Stimulated activated CD8-positive, alpha-beta memory T cell treated with anti-CD3 and anti-CD28 coated beads, Interleukin-7, amount 100 ng/mL, for 24 hours (primary cell): ENCODE results near the gene SOWAHA.

Source experiments
- DNase-seq: peaks from one replicate; pipeline ENCODE4 v3.0.0-alpha.2; 2020; ENCODE audit warnings: low read depth

SOWAHA gene

DNA sequence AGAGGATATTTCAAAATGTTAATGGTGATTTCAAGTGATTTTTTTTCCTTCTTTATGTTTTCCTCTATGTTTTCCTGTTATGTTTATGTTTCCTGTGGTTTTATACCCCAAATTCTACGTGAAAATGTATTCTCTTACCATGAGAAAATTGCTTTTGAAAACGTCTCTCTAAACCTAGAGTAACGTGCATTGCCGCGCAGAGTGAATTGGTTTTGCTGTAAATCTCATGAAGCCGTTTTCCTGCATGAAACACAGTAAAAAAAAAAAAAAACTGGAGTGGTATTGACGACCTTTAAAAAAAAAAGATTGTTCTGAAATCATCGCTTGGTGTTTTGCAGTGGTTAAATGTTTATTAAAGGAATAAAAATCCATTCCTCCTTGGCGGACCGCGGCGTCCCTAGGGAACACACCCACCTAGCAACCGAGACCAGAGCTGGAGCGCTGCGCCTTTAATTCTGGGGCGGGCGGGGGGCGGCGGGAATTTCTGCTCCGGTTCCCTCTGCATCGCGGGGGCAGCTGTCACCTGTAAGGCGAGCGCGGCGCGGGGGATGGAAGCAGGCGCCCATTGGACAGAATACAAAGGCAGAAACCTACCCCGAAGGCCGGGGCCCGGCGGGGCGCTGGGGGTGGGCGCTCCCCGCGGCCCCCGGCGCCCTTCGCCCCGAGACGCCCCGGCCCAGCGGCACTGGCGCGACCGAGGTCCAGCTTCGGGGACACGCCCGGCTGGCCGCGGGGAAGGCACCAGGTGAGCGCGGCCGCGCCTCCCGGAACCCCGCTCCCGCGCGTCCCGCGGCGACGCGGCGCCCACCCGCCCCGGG is at the start of gene SOWAHA:
Gene SOWAHA (plus strand): TSS at position 522 of the 818 bp plus-strand sequence. CDS start 320 bp downstream, outside the sequence.
- DNase-seq, result no peak

DNA sequence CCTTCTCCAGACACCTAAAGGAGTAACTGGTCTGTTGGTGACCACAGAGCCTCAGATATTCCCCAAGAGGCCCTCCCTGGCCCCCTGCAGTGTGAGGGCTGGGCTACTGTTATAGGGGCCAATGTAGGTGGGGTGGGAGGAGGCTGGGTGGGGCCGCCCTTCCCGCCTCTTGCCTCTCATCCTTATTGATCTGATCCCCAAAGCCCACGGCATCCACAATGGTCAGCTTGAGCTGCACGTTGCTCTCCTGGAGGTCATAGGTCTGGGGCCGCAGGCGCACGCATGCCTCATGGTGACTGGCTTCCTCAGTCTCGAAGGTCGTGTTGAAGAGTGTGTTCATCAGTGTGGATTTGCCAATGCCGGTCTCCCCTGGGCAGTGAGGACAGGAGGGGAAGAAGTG is 49.1 kb upstream of the SOWAHA start:
- DNase-seq, result no peak

DNA sequence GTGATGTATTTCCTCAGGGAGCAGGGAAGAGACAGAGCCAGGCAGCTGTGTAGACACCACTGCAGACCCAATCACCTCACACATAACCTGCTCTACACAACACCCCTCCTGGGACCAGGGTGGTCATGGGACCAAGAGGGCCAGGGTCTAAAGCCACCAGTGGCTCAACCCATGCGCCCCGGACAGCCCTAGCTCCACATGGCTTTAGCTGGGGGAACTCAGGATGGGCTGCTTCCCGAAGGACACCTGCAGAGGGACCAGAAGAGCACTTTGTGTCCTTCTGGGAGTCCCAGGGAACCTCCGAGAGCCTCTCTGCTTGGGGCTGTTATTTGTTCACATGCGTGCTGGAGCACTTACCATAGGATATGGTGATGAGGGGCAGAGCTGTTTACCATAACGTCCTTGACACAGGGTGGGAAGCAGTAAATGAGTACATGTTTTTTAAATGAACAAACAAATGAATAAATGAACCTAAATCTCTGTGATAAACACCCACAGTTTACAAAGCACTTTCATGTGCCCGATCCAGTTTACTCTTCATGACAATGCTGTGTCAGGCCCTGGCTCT is 48.3 kb upstream of the SOWAHA start:
- DNase-seq, result no peak

DNA sequence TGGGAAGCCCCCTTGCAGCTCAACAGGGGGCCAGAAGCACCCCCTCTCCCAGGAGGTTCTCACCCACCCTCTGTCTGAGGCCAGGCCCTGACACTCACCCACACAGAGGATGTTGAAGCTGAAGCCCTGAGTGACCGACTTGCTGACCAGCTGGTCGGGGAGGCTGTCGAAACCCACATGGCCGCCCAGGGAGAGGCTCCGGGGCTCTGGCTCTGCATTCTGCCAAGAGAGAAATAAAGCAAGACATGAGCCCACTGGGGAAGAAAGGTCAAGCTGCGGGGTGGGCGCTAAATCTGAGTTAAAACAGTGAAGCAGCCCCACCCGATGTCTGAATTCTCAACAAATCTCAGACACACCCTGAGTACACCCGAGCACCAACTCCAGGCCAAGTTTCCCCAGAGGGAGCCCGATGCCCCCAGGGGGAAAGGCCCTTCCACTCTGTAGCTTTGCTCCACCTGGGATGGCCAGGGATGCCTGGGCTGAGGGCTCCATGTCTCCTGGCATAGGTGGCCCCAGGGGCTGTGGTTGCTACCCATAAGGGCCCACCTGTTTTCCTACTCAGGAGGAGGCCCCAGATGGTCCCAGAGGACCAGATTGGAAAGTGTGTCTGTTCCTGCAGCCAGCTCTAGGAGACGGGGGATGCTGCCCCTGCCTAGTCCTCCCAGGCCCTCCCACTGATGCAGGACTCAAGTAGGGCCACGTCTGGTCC is 47.6 kb upstream of the SOWAHA start:
- no peak for DNase-seq

DNA sequence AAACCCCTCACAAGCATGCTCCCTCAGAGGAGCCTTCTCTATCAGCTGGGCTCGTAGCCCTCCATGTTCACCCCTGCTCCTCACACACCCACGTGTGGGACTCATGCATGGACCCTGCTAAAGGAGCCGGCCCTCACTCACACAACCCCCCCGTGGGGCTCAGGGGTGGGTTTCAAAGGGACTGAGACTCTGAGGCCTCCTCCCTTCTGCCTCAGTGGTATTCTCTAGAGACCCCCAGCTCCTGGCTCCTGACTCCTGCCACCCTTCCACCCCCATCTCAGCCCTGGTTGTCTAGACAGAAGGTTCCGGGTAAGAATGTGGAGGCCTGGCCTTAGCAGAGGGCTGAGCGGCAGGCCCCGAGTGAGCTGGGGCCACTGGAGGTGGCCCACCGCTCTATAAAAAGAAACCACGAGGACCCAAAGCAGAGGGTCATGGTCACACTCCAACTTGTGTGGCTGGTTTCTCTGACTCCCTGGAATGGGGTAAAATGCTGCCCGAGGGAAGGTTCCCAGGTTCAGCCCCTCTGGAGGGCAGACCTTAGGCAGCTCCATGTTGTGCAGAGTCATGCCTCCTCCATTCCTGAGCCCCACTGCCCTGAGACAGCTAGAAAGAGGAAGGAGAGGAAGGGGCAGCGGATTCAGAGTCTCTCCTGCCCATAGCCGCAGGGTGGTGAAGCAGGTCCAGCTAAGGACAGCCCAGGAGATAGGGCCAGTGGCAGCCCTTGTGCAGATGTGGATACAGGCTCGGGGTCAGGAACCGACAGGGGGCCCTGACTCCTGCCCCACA is 46.9 kb upstream of the SOWAHA start:
- DNase-seq, result no peak

DNA sequence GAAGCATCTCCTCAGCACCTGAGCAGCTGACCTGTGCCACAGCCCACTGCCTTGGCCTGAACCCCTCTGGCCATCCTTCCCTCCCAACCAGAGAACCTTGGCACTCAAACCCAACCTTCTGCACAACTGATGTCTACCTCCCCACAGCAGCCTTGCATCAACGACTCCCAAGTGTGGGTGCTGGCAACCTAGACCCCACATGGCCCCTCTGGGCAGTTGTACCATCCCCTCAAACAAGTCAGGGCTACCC is 46.4 kb upstream of the SOWAHA start:
- DNase-seq, result no peak

DNA sequence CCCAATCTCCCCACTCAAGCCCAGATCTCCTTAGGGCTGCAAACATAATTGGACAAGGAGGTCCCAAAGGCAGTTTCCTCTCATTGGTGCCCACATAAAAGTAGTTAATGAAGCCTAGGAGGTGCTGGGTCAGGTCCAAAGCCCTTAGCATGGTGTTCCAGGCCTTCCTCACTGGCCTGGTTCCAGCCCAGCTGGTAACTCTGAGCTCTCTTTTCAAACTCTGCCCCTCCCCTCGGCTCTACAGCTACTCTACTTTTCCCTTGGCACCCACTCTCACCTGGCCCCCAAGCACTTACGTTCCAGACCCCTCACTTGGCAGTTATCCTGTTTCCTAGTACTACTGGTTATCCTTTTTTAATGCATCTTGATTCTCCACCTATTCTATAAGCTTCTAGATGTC is 46.0 kb upstream of the SOWAHA start:
- no peak for DNase-seq

DNA sequence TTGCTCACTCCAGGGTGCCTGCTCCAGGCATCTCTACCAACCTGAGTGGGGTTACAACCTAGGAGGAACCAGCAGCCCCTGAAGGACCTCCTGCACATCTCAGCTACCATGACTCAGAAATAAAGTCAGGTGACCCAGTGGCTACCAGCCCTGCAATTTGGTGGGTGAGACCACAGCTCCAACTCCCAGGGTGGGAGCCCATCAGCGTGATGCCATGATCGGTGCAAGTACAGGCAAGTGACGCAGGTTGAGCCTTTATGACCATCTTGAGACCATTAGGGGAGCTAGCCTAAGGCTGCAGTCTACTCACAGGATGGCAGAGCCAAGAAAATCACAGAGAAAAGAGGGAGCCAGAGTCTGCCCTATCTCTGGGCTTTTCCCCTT is 44.6 kb upstream of the SOWAHA start:
- no peak for DNase-seq

DNA sequence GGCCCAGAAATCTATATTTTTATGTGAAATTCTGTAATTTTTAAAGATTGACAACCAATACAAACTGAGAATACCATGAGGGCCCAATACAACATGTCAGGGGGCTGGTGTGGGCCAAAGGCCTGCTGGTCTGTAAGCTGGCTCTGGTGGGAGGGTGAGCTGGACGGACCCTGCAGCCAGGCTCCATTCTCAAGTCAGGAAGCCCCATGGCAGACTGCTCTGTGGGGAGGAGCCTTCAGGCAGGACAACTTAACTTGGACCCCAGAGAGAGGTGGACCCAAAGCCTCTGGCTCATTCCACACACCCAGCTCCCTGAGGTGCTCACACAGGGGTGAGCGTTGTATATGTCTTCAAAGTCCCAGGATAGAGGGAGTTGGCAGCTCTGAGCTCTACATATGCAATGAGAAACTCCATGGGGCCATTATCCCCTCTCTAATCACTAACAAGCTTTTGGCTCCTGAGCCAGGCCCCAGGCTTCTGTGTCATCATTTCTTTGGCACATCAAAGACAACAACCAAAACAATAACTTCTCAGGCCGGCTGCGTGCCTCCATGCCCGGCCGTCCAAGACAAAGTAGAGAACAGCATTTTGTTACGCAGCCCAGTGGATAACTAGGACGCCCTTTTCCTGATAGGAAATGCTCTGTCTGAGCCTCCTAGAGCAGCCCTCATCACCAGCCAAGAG is 42.5 kb upstream of the SOWAHA start:
- no peak for DNase-seq

DNA sequence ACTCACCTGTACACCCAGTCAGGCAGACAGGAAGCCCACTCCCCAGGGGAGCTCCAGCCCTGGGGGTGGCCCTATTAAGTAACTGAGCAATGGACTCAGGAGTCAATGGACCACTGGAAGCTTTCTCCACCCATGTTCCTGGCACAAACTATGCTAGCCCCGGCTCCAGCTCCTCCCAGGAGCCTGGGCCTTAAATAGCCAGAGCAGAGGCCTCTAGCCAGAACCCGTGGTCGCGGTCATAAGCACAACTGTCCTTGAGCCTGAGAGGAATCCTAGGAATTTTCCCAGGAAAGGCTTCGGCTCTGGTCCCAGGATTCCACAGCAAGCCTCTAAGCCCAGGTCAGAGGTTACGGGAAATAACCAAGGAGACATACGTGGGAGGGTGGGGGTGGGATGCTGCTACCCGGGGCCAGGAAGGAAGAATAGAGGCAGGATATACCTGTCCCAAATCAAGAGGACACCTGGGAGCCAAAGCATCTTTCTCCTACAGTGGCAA is 41.6 kb upstream of the SOWAHA start:
- no peak for DNase-seq

DNA sequence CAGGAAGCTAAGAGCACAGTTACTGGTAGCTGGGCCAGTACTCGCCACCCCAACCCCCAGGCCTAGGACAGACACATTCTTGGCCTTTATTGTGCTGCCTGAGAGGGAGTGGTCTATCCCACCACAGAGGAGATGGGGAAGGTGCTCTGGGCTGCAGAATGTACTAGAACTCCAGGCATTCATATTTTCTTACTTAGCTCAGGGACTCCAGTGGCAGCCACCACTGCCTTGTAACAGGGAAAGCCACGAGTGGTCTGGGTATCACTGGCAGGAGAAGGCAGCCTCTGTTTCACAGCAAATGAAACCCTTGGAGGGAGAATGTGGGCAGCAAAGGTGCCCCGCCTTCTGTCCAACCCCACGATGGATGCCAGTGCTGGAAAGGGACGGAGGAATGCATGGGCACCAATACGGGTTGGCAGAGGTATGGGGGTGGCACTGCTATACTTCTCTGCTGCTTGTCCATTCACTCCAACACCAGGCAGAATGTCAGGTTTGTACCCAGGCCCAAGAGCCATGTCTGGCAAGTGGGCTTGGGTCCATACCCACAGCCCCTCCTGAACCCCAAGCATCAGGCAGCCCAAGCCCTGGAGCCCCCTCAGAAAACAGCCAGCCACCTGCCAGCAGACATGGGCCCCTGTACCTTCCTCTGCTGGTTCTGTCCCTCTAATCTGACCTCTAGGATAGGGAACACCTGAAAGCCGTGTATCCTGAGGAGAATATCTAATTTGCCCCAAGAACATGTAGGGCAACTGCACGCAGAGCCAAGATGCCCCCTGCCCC is 40.6 kb upstream of the SOWAHA start:
- DNase-seq, result no peak

DNA sequence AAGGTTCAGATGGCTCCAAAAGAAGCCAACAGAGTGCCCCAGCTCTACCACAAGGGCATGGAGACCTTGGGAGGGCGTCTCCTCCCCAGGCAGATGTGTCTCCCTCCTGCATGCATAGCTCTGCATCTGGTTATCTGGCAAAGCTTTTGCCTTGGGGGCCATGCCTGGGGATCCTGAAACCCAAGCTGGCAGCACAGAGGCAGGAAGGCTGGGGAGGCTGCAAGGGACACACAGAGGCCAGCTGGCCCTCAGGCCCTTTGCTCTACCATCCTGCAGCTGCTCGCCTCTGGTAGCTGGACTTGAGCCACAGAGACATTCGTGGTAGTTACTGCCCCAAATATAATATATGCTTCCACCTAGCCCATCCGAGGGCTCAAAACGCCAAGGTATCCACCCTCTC is 40.0 kb upstream of the SOWAHA start:
- DNase-seq, result no peak

DNA sequence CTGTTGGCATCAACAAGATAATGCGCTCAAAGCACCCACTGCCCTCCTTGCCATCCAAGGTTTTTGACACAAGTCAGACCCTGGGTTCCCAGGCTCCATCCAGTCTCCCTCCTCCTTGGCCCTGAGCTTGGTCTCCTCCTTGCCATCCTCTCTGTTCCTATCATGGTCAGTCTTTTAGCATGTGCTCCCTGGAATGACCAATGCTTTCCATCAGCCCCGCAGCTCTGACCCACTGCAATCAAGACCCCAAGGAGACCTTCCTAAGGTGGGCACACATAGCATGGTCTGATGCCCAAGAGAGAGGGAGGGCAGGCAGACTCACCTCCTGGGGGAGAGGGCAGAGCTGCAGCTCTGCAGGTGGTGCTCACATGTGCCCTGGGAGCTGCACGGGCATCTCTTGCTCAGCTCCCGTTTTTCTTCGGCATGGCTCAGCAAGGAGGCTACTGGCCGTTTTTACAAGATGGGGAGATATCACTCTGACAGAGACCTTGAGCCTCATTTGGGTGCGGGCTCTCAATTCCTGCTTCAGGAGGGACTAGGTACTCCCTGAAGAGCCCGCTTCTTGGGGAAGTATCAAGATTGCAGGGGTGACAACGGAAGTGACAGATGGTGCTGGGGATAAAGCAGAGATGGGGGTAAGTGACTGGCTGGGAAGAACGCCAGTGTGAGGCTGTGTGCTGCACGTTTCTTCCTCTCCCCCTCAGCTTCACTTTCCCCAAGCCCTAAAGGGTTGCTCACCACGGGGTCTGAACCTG is 39.3 kb upstream of the SOWAHA start:
- DNase-seq, result no peak

DNA sequence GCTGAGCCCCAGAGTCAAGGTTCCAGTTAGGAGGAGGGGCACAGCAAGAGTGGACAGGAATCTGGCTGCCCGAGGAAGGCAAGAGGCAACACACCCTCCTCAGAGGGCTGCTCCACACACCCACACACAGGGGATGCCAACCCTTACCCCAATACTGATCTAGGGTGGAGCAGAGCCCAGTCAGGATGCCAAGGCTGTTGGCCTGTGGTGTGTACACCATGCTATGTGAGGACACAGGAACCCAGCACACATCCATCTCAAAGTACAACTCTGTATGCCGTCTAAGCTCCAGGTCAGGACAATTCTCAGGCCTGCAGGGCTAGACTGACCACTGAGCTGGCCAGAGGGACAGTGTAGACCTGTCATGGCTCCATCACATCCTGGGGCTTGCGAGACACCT is 38.7 kb upstream of the SOWAHA start:
- no peak for DNase-seq

DNA sequence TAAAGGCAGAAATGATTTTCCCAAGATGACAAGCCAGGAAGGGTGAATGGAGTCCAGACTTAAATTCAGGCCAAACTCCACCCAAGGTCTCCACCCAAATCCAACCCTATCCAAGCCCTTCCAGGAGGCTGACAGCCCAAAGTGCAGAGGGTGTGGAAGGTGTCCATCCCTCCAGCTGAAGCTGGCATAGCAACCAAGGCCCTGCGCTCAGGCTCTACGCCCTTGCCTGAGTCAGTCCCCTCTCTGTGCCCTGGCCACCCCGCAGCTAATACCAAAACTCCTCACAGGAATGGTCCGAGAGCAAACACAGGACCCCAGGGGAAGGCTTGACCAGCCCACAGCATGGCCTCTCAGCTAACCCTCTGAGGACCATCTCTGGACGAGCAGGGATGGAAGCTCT is 38.2 kb upstream of the SOWAHA start:
- no peak for DNase-seq

DNA sequence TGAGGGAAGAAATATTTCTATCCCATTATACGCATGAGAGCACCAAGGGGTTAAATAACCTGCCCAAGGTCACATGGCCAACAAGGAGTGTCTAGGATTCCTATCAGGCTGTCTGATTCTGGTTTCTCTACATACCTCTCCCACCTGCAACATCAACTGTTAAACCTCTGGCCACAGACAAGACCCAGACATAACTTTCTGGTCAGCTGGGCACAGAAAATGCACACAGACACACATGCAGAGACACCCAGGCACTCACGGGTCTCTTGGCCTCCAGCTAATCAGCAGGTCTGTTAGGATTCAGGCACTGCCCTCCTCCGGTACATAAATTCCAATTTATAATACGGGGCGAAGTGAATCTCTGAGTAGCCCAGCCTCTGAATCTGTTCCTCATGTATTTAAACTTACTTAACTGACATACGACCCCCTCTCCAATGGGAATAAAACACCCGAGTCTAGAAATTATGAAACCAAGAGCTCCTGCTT is 37.6 kb upstream of the SOWAHA start:
- DNase-seq, result no peak

DNA sequence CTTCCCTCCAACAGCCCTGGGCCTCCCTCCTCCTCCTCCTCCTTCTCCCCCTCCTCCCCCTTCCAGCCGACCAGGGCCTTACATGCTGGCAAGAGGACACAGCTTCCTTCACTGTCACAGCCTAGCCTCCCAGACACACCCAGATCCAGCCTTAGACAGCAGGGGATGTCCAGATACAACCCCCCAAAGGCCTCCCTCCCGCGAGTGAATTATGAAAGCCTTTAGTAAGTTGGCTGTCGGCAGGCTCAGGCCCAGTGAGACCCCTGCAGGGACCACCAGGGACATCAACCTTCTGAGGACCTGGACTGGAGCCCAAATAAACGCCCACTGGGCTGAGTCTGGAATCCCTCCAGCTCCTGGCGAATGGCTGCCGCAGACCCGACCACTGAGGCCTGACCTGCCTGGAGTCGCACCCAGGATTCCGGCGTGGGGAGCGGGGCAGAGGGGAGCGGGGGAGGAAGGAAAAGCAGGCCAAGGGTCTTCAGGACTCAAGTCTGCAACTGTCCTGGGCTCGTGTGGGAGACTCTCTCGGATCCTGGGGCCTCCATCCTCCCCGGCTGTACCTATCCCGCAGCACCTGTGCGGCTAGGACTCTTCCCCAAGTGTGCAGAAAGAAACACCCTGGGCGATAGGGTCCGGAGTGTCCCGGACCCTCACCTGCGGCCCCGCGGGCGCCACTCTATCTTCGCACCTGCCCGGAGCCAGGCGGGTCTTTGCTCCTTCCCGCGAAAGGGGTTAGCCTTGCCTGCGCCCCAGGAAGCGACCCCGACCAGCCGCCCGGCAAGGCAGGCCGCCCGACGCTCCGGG is 36.8 kb upstream of the SOWAHA start:
- no peak for DNase-seq

DNA sequence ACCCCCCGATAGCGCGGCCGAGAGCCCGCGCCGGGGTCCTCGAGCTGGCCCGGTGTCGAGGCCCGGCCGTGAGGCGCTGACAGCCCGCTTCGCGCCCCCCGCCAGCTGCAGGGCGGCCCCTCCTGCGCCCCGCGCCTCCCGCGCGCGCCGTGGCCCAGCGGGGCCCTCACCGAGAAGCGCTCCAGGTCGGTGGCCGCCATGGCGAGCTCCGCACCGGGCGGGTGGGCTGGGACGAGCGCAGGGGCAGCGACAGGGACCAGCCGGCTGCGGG is 36.2 kb upstream of the SOWAHA start:
- no peak for DNase-seq

DNA sequence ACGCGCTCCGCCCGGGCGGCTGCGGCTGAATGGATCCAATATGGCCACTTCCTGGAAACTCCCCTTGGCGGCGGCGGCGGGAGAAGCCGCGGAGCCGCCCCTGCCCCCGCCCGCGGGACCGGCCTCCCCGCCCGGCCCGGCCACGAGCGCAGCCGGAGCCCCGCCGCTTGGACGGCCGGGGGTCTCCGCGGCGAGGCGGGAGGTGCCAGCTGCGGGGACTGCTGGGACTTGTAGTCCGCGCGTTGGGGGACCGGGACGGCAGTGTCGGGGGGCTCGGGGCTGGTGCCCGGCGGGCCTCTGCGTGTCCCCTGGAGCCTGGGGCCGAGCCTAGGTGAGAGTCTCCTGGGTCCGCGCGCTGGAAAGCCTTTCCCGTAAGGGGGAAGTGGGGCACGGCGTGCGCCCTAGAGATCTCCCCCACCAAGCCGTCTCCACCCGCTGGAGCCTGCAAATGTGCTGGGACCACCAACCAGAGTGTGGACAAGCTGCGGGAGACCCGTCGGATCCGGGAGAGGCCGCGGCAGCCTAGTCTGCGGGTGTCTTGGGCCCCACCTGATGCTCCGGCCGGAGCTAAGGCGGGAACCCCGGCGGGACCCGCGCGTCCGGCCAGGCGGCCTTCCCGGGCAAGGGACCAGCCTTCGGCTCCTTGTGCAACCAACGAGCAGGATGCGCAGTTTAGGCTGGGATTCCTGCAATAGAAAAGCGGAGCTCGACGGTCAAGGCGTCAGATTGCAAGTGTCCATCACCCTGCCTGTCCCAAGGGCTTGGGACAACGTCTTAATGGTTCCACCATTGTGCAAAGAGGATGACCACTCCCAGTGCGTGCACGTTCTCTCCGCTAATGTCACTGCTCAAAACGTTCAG is 35.7 kb upstream of the SOWAHA start, which contains the start of gene SEPTIN8:
Gene SEPTIN8 (minus strand): TSS at position 31 of the 861 bp plus-strand sequence. CDS start 102 bp downstream, outside the sequence.
- no peak for DNase-seq
